H54 (cell line): ENCODE measurements around the gene POU2F1.

ENCODE experiments used
- DNase-seq: peaks from one replicate; pipeline ENCODE4 v3.0.0; 2011; ENCODE audit warnings: low spot score, mixed read lengths; ENCODE audit not compliant: insufficient read length
- FAIRE-seq: peaks from 3 replicates; lab custom pipeline; 2011; peaks lifted over from hg19 to GRCh38; lab: Jason Lieb, UNC
- POLR2A ChIP-seq: IDR thresholded peaks from 2 replicates; pipeline ENCODE4 v1.6.1; 2011; ENCODE audit warnings: low read depth, mild to moderate bottlenecking, low read length

POU2F1 gene

GRCh38 chr1:167220537-167221125, at the start of gene POU2F1:
POU2F1 (plus strand) TSS chr1:167220886; CDS start chr1:167220898, 12 bp downstream.
- DNase-seq: peak; percentile 63
- TF ChIP-seq POLR2A: peak; percentile 40; the same call in 1 of the 2 replicates
- no peak for FAIRE-seq

DNA sequence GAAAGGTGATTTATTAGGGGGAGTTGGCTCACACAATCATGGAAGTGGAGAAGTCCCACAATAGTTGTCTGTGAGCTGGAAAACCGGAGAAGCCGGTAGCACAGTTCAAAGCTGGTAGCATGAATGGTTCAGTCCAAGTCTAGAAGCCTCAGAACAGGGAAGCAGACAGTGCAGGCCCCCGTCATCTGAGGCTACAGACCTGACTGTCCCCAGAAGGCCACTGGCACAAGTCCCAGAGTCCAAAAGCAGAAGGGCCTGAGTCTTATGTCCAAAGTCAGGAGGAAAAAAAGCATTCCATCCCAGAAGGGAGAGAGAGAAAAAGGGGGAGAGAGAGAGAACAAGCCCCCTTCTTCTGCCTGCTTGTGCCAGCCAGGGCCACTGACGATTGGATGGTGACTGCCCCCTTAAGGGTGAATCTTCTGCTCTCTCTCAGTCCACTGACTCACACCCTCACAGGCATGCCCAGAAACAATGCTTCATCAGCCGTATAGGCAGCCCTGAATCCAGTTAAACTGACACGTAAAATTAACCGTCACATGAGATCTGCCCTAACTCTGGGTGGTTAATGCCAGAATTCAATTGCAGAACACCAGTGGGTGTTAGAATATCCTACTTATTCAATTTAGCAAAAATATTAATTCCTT, 49.3 kb upstream of the POU2F1 start:
- no peak for DNase-seq
- FAIRE-seq: peak; percentile 66
- no peak for TF ChIP-seq POLR2A

- FAIRE-seq: no peak
- DNase-seq: peak; percentile 47
- no peak for TF ChIP-seq POLR2A
These were observed 47.0 kb upstream of the POU2F1 start for GRCh38 chr1:167173516-167174184.

DNA sequence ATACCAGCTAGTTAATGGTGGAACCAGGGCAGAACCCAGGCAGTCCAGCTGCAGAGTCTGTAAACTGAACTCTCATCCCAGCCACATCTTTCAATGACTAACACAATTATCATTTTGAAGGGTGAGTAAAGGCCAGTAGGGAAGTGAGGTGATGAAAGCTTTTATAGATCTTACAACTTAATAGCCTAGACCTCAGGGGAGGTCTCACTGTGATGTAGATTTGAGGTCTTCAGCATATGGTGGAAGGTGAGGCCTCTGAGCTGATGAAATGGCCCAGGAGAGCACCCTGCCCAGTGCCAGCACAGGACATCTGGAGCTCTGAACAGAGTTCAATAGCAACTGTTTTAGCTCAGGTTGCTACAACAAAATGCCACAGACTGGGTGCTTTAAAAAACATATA, 44.8 kb upstream of the POU2F1 start:
- TF ChIP-seq POLR2A: no peak
- no peak for FAIRE-seq
- no peak for DNase-seq

GRCh38 chr1:167178831-167179230, 41.9 kb upstream of the POU2F1 start:
- no peak for DNase-seq
- no peak for FAIRE-seq
- no peak for TF ChIP-seq POLR2A

- DNase-seq: no peak
- no peak for FAIRE-seq
- TF ChIP-seq POLR2A: no peak
These were observed 37.9 kb upstream of the POU2F1 start for GRCh38 chr1:167182571-167183320.

DNA sequence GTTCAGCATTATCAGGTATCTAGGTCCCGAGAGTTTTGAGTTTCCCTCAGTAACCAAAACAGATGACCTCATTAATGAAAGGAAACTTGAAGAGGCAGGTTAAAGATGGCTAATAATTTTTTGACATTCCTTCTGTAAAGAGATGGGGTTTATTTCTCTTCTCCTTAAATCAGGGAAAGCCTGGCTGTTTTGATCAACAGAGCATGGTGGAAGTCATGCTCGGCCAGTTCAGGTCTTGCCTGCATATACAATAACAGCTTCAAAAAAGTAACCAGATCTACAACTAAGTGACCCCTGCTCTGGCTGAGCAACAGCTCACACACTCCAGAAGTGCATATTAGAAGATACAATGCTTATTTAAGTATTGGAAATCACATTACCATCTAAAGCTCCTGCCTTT, 36.6 kb upstream of the POU2F1 start:
- TF ChIP-seq POLR2A: no peak
- FAIRE-seq (no peak), DNase-seq (no peak)

DNA sequence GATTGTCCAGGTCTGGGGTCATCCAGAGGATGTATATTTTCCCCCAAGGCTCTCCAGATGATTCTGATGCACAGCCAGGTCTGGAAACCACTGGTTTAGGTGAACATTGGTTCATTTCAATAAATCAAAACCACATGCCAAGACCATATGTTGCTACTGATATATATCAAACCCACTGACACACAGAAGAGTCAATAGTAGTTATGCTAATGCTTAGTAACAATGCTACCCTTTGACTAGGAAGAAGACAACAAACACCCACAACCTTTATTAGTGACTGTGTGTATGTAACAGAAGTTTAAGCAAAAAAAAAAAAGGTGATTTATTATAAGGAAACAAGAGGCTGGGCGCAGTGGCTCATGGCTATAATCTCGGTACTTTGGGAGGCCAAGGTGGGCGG, 35.6 kb upstream of the POU2F1 start:
- TF ChIP-seq POLR2A: no peak
- DNase-seq: no peak
- no peak for FAIRE-seq

GRCh38 chr1:167185974-167186657, 34.6 kb upstream of the POU2F1 start:
- TF ChIP-seq POLR2A: no peak
- DNase-seq (no peak), FAIRE-seq (no peak)

DNA sequence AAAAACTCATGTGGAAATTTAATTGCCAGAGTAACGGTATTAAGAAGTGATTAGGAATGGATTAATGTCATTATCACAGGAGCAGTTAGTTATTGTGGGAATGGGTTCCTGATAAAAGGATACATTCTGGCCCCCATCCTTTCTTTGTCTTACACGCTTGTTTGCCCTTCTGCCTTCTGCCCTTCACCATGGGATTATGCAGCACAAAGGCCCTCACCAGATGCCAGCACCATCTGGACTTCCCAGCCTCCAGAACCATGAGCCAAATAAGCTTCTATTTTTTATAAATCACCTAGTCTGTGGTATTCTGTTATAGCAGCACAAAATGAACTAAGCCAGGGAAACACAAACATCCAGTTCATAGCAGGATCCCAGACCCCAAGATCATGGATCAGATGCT, 33.9 kb upstream of the POU2F1 start:
- FAIRE-seq (no peak), DNase-seq (no peak)
- no peak for TF ChIP-seq POLR2A

DNA sequence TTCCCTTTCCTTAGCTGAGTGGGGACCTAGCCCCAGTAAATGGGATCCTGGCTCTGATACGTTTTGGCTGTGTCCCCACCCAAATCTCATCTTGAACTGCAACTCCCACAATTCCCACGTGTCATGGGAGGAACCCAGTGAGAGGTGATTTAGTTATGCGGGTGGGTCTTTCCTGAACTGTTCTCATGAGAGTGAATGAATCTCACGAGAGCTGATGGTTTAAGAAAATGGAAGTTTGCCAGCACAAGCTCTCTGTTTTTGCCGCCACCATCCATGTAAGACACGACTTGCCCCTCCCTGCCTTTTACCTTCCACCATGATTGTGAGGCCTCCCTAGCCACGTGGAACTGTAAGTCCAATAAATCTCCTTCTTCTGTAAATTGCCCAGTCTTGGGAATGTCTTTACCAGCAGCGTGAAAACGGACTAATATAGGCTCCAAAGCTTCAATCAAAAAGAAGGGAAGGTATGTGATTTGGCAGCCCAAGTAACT, 29.9 kb upstream of the POU2F1 start:
- FAIRE-seq: no peak
- TF ChIP-seq POLR2A: no peak
- no peak for DNase-seq

DNA sequence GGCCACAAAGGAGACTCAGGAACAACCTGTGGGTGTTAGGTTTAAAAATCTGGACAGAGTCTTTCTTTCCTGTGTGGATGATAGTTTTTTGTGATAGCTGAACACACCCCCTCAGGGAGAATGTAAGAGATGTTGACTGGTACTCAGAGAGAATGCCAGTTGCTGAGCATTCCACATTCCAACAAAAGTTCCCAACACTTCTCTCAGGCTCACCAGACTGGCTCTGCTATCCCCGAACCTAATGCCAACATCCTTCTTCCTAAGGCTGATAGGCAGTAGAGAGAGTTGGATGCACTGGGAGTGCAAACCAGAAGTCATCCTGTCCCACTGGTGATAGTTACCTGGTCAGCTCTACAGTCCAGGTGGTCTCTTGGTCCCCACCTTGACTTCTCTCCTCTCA, 28.7 kb upstream of the POU2F1 start:
- FAIRE-seq (no peak), DNase-seq (no peak)
- no peak for TF ChIP-seq POLR2A

- FAIRE-seq: no peak
- TF ChIP-seq POLR2A: no peak
- no peak for DNase-seq
These were observed 26.5 kb upstream of the POU2F1 start for GRCh38 chr1:167194182-167194581.

- no peak for TF ChIP-seq POLR2A
- FAIRE-seq (no peak), DNase-seq (no peak)
These were observed 24.5 kb upstream of the POU2F1 start for GRCh38 chr1:167196166-167196565.
